OCI-M1 (cell line): ENCODE measurements around the gene ANKRD53.

Experiments used
- DNase-seq: peaks from one replicate; lab custom pipeline; 2025; lab: John Stamatoyannopoulos, UW

The ANKRD53 gene

GRCh38 chr2:70978341-70979179 lies at the start of gene ANKRD53:
Gene ANKRD53 (plus strand): TSS chr2:70978630. CDS start chr2:70978646, 16 bp downstream.
- no peak for DNase-seq

GRCh38 chr2:70930371-70931329 lies 47.8 kb upstream of the ANKRD53 start:
- no peak for DNase-seq

- DNase-seq, result no peak
These were observed 46.9 kb upstream of the ANKRD53 start for GRCh38 chr2:70931376-70932000.

- no peak for DNase-seq
These were observed 45.7 kb upstream of the ANKRD53 start for GRCh38 chr2:70932631-70933230.

- DNase-seq, result no peak
These were observed 43.4 kb upstream of the ANKRD53 start for GRCh38 chr2:70934981-70935380.

GRCh38 chr2:70935468-70936164 lies 42.8 kb upstream of the ANKRD53 start, which contains the start of gene ATP6V1B1:
Gene ATP6V1B1 (plus strand): TSS chr2:70935900. CDS start chr2:70935955, 55 bp downstream.
- no peak for DNase-seq

- DNase-seq, result no peak
These were observed 42.1 kb upstream of the ANKRD53 start for GRCh38 chr2:70936165-70936978.

- no peak for DNase-seq
These were observed 41.2 kb upstream of the ANKRD53 start for GRCh38 chr2:70936979-70937811.

GRCh38 chr2:70937866-70938585 lies 40.4 kb upstream of the ANKRD53 start:
- no peak for DNase-seq

GRCh38 chr2:70938586-70938950 lies 39.9 kb upstream of the ANKRD53 start:
- no peak for DNase-seq

GRCh38 chr2:70939001-70939838 lies 39.2 kb upstream of the ANKRD53 start:
- DNase-seq, result no peak

- DNase-seq, result no peak
These were observed 38.4 kb upstream of the ANKRD53 start for GRCh38 chr2:70939839-70940580.

- DNase-seq, result no peak
These were observed 37.2 kb upstream of the ANKRD53 start for GRCh38 chr2:70941186-70941585.

- DNase-seq, result no peak
These were observed 36.7 kb upstream of the ANKRD53 start for GRCh38 chr2:70941701-70942100.

- no peak for DNase-seq
These were observed 35.8 kb upstream of the ANKRD53 start for GRCh38 chr2:70942396-70943204.

GRCh38 chr2:70943205-70943871 lies 35.1 kb upstream of the ANKRD53 start:
- DNase-seq, result no peak
